WERI-Rb-1 (cell line): ENCODE data around the gene CYB5A.
"Not testable (repeated sequence)": the region's sequence is repeated elsewhere in the genome, so short reads cannot be mapped to it uniquely, and the experiment has no call there.

Source experiments
- DNase-seq: peaks from one replicate; pipeline ENCODE4 v3.0.0-alpha.2; 2020
- H3K27ac ChIP-seq: fragments of 250-450 bp; sonication (Bioruptor Pico); 2 replicates; pipeline ENCODE4 v1.5.1; 2020; ENCODE audit warnings: mild to moderate bottlenecking, moderate library complexity
- H3K27me3 ChIP-seq: fragments of 250-450 bp; sonication (Bioruptor Pico); 2 replicates; pipeline ENCODE4 v1.5.1; 2021; ENCODE audit warnings: mild to moderate bottlenecking, low read depth, moderate library complexity; ENCODE audit not compliant: insufficient read depth, severe bottlenecking
- H3K36me3 ChIP-seq: fragments of 250-450 bp; sonication (Bioruptor Pico); 2 replicates; pipeline ENCODE4 v1.5.1; 2020; ENCODE audit warnings: mild to moderate bottlenecking, moderate library complexity
- H3K4me3 ChIP-seq: 2 replicates; pipeline ENCODE4 v1.5.1; 2011; ENCODE audit warnings: low read depth, mild to moderate bottlenecking, control low read depth, low read length
- H3K9me3 ChIP-seq: fragments of 250-450 bp; sonication (Bioruptor Pico); 2 replicates; pipeline ENCODE4 v1.5.1; 2021; ENCODE audit warnings: mild to moderate bottlenecking, moderate library complexity; ENCODE audit not compliant: severe bottlenecking
- TF ChIP-seq, protein P1 (sequence below): IDR thresholded peaks from 2 replicates; pipeline ENCODE4 v1.5.1; 2011; ENCODE audit warnings: low read depth, mild to moderate bottlenecking, control low read depth, inconsistent platforms, low read length

The CYB5A gene

DNA sequence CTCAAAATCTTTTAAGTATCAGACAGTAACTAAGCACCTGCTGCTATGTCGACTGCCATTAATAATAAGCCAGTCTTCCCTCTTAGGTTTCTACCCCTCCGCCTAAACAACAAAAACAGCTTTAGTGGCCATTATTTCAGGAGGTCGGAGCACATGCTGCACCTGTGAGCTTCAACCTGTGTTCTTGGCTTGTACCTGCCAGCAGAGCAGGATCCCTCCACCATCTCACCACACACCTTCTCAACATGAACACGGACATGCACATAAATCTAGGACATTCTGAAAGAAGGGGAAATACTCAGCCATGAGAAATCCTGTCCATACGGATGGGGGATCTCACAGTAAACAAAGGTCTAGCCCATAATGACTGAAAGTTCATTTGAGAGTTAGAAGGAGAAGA, 3.7 kb downstream of the CYB5A start:
- DNase-seq = no peak
- H3K9me3 ChIP-seq = no peaks in the 10 kb centered on the region
- no peak overlapping the region for H3K27ac ChIP-seq
- TF ChIP-seq, protein P1, sequence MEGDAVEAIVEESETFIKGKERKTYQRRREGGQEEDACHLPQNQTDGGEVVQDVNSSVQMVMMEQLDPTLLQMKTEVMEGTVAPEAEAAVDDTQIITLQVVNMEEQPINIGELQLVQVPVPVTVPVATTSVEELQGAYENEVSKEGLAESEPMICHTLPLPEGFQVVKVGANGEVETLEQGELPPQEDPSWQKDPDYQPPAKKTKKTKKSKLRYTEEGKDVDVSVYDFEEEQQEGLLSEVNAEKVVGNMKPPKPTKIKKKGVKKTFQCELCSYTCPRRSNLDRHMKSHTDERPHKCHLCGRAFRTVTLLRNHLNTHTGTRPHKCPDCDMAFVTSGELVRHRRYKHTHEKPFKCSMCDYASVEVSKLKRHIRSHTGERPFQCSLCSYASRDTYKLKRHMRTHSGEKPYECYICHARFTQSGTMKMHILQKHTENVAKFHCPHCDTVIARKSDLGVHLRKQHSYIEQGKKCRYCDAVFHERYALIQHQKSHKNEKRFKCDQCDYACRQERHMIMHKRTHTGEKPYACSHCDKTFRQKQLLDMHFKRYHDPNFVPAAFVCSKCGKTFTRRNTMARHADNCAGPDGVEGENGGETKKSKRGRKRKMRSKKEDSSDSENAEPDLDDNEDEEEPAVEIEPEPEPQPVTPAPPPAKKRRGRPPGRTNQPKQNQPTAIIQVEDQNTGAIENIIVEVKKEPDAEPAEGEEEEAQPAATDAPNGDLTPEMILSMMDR = no peak
- H3K4me3 ChIP-seq = no peak overlapping the region
- H3K36me3 ChIP-seq = peaks cover 6% of the 10 kb centered on the region
- no peaks in the 10 kb centered on the region for H3K27me3 ChIP-seq

DNA sequence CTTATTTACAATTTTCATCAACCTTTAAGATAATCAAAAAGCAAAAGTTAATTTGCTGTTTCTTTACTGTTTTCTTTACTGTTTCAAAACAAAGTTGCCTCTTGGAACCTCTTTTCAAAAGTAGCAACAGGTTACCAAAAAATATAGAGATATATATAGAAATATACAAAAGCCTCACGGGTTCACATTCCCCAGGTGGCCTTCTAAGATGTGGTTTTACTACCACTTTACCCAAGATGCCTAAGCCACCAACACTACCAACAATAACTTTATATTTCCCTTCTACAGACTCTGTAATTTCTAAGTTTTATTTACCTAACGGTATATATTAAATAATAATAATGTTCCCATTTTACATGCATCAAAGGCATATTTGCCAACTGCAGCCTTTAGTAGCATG, 4.9 kb downstream of the CYB5A start:
- no peak overlapping the region for H3K4me3 ChIP-seq
- TF ChIP-seq, protein P1 = no peak
- H3K27me3 ChIP-seq = no peaks in the 10 kb centered on the region
- DNase-seq = no peak
- peaks cover 6% of the 10 kb centered on the region for H3K36me3 ChIP-seq
- no peaks in the 10 kb centered on the region for H3K9me3 ChIP-seq
- H3K27ac ChIP-seq = no peak overlapping the region

DNA sequence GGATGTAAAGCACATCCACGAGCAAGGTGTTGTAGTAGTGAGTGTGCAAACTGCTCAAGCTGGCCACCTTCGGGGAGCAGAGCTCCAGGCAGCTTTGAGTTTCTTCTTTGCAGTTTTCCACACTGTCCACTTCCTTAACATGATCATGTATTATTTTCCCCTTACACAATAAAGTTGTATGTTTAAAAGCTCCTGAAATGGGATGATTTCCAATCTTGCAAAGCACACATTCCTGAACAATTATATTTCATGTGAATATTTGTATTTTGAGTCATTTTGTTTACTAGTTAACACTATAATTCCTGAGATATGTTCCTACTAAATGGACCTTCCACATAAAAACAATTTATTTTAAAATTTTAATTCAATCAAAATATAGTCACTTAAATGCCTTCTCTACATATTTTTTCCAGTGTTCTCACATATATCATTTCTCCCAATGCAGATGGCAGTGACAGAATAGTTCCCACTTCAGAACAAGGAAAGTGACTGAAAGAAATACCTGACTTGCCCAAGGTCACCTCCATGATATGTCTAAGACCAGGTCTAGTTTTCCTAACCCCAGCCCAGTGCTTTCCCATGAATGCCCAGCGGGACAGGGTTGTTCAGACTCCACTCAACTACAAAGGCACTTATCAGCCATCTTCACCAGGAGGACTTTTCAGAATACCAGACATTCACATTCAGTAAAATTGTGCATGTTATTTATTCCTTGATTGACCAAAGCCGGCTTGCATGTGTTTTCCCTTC, 5.5 kb downstream of the CYB5A start:
- Histone ChIP-seq H3K27me3 (no peaks in the 10 kb centered on the region), H3K36me3 (peaks cover 6% of the 10 kb centered on the region), H3K27ac (no peak overlapping the region), H3K9me3 (no peaks in the 10 kb centered on the region), H3K4me3 (no peak overlapping the region)
- TF ChIP-seq, protein P1 = no peak
- no peak for DNase-seq

DNA sequence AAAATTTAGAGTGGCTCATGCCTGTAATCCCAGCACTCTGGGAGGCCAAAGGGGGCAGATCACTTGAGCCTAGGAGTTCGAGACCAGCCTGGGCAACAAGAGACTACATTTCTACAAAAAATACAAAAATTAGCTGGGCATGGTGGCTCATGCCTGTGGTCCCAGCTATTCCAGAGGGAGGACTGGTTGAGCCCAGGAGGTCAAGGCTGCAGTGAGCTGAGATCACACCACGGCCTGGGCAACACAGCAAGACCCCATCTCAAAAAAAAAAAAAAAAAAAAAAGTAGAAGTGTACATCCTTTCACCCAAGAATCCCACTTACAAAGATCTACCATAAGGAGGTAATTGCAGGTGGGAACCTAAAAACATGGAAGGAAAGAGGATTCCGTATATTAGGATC, 6.2 kb downstream of the CYB5A start:
- H3K27ac ChIP-seq, H3K36me3 ChIP-seq, H3K4me3 ChIP-seq, H3K9me3 ChIP-seq, H3K27me3 ChIP-seq, DNase-seq: not testable (repeated sequence)

DNA sequence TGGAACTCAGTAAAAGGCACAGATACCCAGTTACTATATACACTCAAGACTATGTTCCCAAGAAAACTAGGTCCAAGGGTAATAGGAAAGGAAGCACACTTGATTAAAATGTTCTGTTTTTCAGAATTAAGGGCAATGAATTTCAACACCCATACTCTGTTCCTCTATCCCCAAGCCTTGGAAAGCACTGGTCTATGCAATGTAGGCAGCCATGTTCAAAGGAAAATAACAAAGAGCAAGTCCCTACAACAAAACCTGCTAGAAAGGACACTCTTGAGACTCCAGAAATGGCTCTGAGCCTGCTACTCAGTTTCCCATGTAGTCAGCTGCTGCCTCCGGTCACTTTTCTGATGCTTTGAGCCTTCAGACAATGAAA, 6.8 kb downstream of the CYB5A start:
- TF ChIP-seq, protein P1 = no peak
- no peak overlapping the region; the same call in 1 of the 2 replicates for H3K27ac ChIP-seq
- H3K9me3 ChIP-seq = no peaks in the 10 kb centered on the region
- no peak overlapping the region for H3K4me3 ChIP-seq
- H3K36me3 ChIP-seq = peaks cover 3% of the 10 kb centered on the region; the same call in 1 of the 2 replicates
- DNase-seq = no peak
- H3K27me3 ChIP-seq = no peaks in the 10 kb centered on the region

DNA sequence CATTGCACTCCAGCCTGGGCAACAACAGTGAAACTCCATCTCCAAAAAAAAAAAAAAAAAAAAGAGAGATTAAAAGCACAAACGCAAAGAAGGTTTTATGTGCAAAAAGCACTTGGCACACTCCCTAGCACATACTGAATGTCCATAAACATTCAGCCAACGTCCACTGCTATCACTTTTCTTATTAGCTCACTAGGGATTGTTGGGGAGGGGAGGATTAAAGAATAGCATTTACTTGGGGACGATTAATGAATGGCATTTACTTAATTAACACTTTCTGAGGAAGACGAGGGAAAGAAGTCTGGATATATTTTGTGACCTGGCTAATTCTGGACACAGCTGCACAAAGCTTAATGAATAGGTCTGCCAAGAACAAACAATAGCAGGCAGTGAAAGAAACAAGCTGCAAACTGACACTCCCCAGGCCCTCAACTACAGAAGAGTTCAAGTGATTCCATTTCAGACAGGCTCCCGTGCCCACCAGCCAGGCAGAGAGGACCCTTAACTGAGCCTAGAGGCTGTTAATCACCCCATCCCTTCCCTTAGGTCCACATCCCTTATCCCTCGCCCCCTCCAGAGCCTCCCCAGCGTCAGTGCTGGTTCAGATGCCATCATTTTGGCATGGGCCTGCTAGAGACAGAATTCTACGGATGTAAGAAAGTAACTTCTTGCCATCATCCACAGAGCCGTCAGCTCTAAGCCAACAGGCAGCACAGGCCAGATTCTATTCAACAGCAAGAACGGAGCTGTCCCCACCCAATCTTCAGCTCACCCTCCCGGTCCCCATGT, 7.4 kb downstream of the CYB5A start:
- TF ChIP-seq, protein P1 = no peak
- no peaks in the 10 kb centered on the region for H3K27me3 ChIP-seq
- H3K9me3 ChIP-seq = no peaks in the 10 kb centered on the region
- peak overlapping the region; percentile 19 for H3K27ac ChIP-seq
- peaks cover 3% of the 10 kb centered on the region; the same call in 1 of the 2 replicates for H3K36me3 ChIP-seq
- DNase-seq = no peak
- no peak overlapping the region for H3K4me3 ChIP-seq
